ENCODE data around the gene CMTR1.

CMTR1 gene

GRCh38 chr6:37449984-37450383, 17.0 kb downstream of the CMTR1 start:
- DNase-seq (ENCODE audit: low read depth): no peak
- H3K4me3 ChIP-seq (ENCODE audit: low read length): no peak overlapping the region
- TF ChIP-seq, protein P1, sequence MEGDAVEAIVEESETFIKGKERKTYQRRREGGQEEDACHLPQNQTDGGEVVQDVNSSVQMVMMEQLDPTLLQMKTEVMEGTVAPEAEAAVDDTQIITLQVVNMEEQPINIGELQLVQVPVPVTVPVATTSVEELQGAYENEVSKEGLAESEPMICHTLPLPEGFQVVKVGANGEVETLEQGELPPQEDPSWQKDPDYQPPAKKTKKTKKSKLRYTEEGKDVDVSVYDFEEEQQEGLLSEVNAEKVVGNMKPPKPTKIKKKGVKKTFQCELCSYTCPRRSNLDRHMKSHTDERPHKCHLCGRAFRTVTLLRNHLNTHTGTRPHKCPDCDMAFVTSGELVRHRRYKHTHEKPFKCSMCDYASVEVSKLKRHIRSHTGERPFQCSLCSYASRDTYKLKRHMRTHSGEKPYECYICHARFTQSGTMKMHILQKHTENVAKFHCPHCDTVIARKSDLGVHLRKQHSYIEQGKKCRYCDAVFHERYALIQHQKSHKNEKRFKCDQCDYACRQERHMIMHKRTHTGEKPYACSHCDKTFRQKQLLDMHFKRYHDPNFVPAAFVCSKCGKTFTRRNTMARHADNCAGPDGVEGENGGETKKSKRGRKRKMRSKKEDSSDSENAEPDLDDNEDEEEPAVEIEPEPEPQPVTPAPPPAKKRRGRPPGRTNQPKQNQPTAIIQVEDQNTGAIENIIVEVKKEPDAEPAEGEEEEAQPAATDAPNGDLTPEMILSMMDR (conservative IDR thresholded peaks at IDR 0.05; ENCODE audit: low read depth, low read length): no peak

- TF ChIP-seq, protein P1 (conservative IDR thresholded peaks at IDR 0.05; ENCODE audit: low read depth, low read length): no peak
- no peak overlapping the region for H3K4me3 ChIP-seq (ENCODE audit: low read length)
- DNase-seq (ENCODE audit: low read depth): no peak
These were observed 18.6 kb downstream of the CMTR1 start for GRCh38 chr6:37451441-37452193.

DNA sequence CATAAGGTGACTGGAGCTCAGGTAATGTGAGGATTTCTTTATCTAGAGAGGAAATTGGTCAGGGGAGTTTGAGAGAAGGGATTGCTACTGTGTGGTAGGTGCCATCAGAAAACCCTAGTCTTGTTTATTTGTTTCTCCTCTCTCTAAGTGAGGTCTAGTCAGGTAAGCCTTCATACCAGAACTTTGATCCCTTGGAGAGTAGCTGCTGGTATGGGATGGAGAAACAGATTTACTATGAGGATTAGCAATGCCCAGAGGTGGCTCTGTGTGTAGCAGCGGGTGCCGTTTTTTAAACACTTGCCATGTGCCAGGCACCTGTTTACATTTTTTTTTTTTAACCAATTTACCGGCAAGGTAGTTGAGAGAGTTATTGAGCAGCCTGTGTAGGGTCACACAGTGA, 19.5 kb downstream of the CMTR1 start:
- no peak for DNase-seq (ENCODE audit: low read depth)
- TF ChIP-seq, protein P1 (conservative IDR thresholded peaks at IDR 0.05; ENCODE audit: low read depth, low read length): no peak
- no peak overlapping the region for H3K4me3 ChIP-seq (ENCODE audit: low read length)

DNA sequence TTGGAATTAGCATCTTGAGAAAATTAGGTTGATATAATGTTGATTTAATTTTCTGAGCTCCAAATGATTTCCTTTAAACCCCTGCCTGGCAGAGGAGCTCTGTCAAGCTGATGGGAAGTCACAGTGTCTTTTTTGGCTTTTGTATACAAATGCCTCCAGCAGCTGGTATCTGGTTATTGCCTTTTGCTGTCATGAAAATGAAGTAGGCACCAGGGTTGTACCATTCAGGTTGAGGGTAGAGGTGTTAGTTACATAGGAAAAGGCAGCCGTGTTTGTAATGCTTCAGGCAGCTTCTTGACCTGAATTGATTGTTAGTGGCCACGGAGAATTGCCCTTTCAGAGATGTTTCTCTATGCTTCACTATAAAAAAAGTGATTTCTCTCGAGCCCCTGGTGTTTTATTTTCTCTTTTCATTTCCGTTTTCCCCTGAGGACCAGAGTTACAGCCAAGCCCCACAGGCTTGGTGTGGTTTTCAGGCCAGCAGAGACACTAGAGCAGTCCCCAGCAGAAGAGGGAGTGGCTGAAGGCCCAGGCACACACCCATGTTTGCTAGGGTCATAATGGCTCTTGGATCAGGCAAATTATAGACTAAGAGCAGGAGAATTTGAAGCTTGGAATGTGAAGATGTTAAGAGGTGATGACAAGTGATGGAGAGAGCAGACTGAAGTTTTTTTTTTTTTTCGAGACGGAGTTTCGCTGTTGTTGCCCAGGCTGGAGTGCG, 21.6 kb downstream of the CMTR1 start:
- no peak for DNase-seq (ENCODE audit: low read depth)
- TF ChIP-seq, protein P1 (conservative IDR thresholded peaks at IDR 0.05; ENCODE audit: low read depth, low read length): no peak
- H3K4me3 ChIP-seq (ENCODE audit: low read length): no peak overlapping the region

- H3K4me3 ChIP-seq (ENCODE audit: low read length): no peak overlapping the region
- peak; percentile 24 for DNase-seq (ENCODE audit: low read depth)
- TF ChIP-seq, protein P1 (conservative IDR thresholded peaks at IDR 0.05; ENCODE audit: low read depth, low read length): no peak
These were observed 23.1 kb downstream of the CMTR1 start for GRCh38 chr6:37456126-37456525.

- H3K4me3 ChIP-seq (ENCODE audit: low read length): no peak overlapping the region
These were observed 24.0 kb downstream of the CMTR1 start for GRCh38 chr6:37456816-37457560.

More at GRCh38 chr6:37456816-37457560, 24.0 kb downstream of the CMTR1 start:
- no peak for DNase-seq (ENCODE audit: low read depth)
- TF ChIP-seq, protein P1 (conservative IDR thresholded peaks at IDR 0.05; ENCODE audit: low read depth, low read length): no peak

Measured in retinal pigment epithelial cell (primary cell).